Kidney (tissue), 14 donors: ENCODE data around the gene COL4A2. TPM values are rescaled to one million over a fixed set of nuclear protein-coding genes. Genes with fewer than 3 reads are reported as not detected.

Source experiments
- DNase-seq, 5 donors: peaks; one replicate each; pipeline ENCODE4 v3.0.0-alpha.2; 2013 to 2020
- FAIRE-seq: peaks from 2 replicates; lab custom pipeline; 2012; peaks lifted over from hg19 to GRCh38; lab: Jason Lieb, UNC
- H3K27ac ChIP-seq, 2 donors: one replicate each; pipeline ENCODE4 v1.7.0; 2013; ENCODE audit warnings: low read depth in 2 of 2, low read length in 2 of 2, inconsistent platforms in 1 of 2
- H3K27me3 ChIP-seq: one replicate; pipeline ENCODE4 v1.7.1; 2013; ENCODE audit warnings: low read length, inconsistent platforms; ENCODE audit not compliant: control insufficient read depth, insufficient read depth
- H3K36me3 ChIP-seq, 3 donors: one replicate each; pipeline versions ENCODE4 v1.7.0 to v1.7.1; 2013; ENCODE audit warnings: low read length in 3 of 3, control low read depth in 1 of 3, inconsistent platforms in 1 of 3; ENCODE audit not compliant: insufficient read depth in 3 of 3, control insufficient read depth in 2 of 3
- H3K4me1 ChIP-seq, 3 donors: one replicate each; pipeline versions ENCODE4 v1.7.0 to v1.7.1; 2013; ENCODE audit warnings: low read length in 3 of 3, inconsistent platforms in 1 of 3, low read depth in 1 of 3; ENCODE audit not compliant: control insufficient read depth in 2 of 3, insufficient read depth in 2 of 3
- H3K4me3 ChIP-seq, 3 donors: one replicate each; pipeline versions ENCODE4 v1.7.0 to v1.8.1; 2013; ENCODE audit warnings: low read length in 3 of 3, control low read depth in 1 of 3, inconsistent platforms in 1 of 3
- H3K9ac ChIP-seq, 3 donors: one replicate each; pipeline versions ENCODE4 v1.7.0 to v1.7.1; 2013; ENCODE audit warnings: low read length in 3 of 3, control low read depth in 1 of 3, inconsistent platforms in 1 of 3
- H3K9me3 ChIP-seq, 3 donors: one replicate each; pipeline versions ENCODE4 v1.7.0 to v1.7.1; 2013; ENCODE audit warnings: low read length in 3 of 3, control low read depth in 1 of 3, inconsistent platforms in 1 of 3; ENCODE audit not compliant: control insufficient read depth in 2 of 3, insufficient read depth in 1 of 3
- CTCF ChIP-seq: IDR thresholded peaks from 3 replicates; pipeline ENCODE4 v1.5.1; 2012; ENCODE audit warnings: mild to moderate bottlenecking, moderate library complexity, borderline replicate concordance; ENCODE audit not compliant: insufficient read depth; ENCODE audit errors: extremely low read depth
- intact Hi-C: fragments of 100-400 bp; cut with DNase I; formaldehyde crosslinking; loops from one replicate; pipeline ENCODE4 v1.11.1; 2022
- polyA plus RNA-seq: library from polyadenylated mRNA; stranded (reverse); fragments of 350-450 nt; fragmentation: Illumina TruSeq; extraction: RNeasy Lipid Tissue Mini Kit (QIAGEN cat#74804); gene quantifications from one replicate; pipeline ENCODE4 v1.2.3, GENCODE V29; 2014; ENCODE audit warnings: low read depth, low replicate concordance; ENCODE audit not compliant: insufficient read depth
- total RNA-seq: library from RNA; stranded (reverse); fragmentation: NEBNext Ultra II Directional; extraction: Animal tissue kit (Norgen Biotek cat#: 25700); gene quantifications from one replicate; pipeline ENCODE4 v1.2.1, GENCODE V29; 2021
- donor health status: control.
- donor health status: control.
- donor health status: control.
- donor health status: control.
- donor health status: control.
- donor health status: DM: yes; HTN: yes; CAD: no.
- donor health status: Normal renal cell carcinoma (clear cell type).

The COL4A2 gene
- total and polyA plus RNA-seq, 2 donors from 2014 or later: 126 to 265 TPM

GRCh38 chr13:110536006-110536693 is 229.1 kb downstream of the COL4A2 start:
- Histone ChIP-seq H3K36me3 (no peaks in the 10 kb centered on the region), H3K4me3 (no peak overlapping the region), H3K9me3 (no peaks in the 10 kb centered on the region), H3K4me1 (peaks cover 0 to 31% (median 22%) of the 10 kb centered on the region in 3 donors), H3K9ac (no peak overlapping the region), H3K27ac (peak overlapping the region; percentile 40 to 45), H3K27me3 (no peaks in the 10 kb centered on the region)
- DNase-seq (peak in 3 of 5 donors; percentile 17 to 65 (median 50)), FAIRE-seq (no peak)
- TF ChIP-seq CTCF: no peak
- intact Hi-C loops: no loop called here

DNA sequence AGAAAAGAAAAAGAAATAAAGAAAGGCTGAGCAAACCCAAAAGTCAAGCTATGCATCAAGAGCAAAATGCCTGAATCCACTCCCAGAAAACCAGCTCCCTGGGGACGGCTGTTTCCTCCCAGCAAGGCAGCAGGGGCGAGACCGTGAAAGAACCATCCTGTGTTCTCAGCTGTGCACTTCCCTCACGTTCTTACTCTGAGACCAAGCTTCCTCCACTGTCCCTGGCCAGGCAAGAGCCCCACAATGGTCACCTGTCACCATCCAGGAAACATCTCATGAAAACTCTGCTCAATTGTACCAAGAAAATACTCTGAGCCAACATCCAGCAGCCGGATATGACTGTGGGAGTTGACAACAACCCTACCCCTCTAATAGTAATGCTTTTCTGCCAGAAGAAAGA is 231.5 kb downstream of the COL4A2 start:
- no peak overlapping the region for H3K9ac ChIP-seq
- TF ChIP-seq CTCF: no peak
- H3K4me1 ChIP-seq: peaks cover 6 to 37% (median 27%) of the 10 kb centered on the region in 3 donors
- no peak overlapping the region for H3K4me3 ChIP-seq
- FAIRE-seq (no peak), DNase-seq (peak in 2 of 5 donors; percentile 56 to 74)
- H3K27ac ChIP-seq: peak overlapping the region in 1 of 2 donors; percentile 44
- intact Hi-C loops: no loop called here
- H3K27me3 ChIP-seq: no peaks in the 10 kb centered on the region
- H3K36me3 ChIP-seq: no peaks in the 10 kb centered on the region
- H3K9me3 ChIP-seq: no peaks in the 10 kb centered on the region

GRCh38 chr13:110539894-110540293 is 232.8 kb downstream of the COL4A2 start:
- Histone ChIP-seq H3K4me1 (peaks cover 6 to 32% (median 27%) of the 10 kb centered on the region in 3 donors), H3K4me3 (no peak overlapping the region), H3K9me3 (no peaks in the 10 kb centered on the region), H3K27ac (peak overlapping the region; percentile 19 to 32), H3K27me3 (no peaks in the 10 kb centered on the region), H3K9ac (no peak overlapping the region), H3K36me3 (no peaks in the 10 kb centered on the region)
- TF ChIP-seq CTCF: no peak
- FAIRE-seq: no peak
- DNase-seq: no peak
- intact Hi-C loops: no loop called here
